Gastroesophageal sphincter (tissue), 3 donors: Measurements from ENCODE around the gene NCLN.

Source experiments
- CTCF ChIP-seq, 4 experiments: fragments of 200-600 bp in 2 of 4; fragments of 450-650 bp in 2 of 4; sonication (generic) in 1 of 4; IDR thresholded peaks; one replicate each; pipeline ENCODE4 v1.5.1; 2017 to 2019; ENCODE audit warnings: antibody characterized with exemption in 4 of 4, mild to moderate bottlenecking in 2 of 4, moderate library complexity in 2 of 4
- POLR2A ChIP-seq, 2 donors: fragments of 450-650 bp; IDR thresholded peaks; one replicate each; pipeline ENCODE4 v1.6.1; 2017; ENCODE audit warnings: antibody characterized with exemption in 2 of 2, mild to moderate bottlenecking in 2 of 2, moderate library complexity in 1 of 2
- POLR2AphosphoS5 ChIP-seq: sonication (generic); formaldehyde crosslinking; IDR thresholded peaks from one replicate; pipeline ENCODE4 v1.6.1; 2017; ENCODE audit warnings: antibody characterized with exemption

GRCh38 chr19:3194106-3195087 is 8.7 kb downstream of the NCLN start:
- TF ChIP-seq CTCF (IDR thresholded peaks at IDR 0.05) (no peak), POLR2A (IDR thresholded peaks at IDR 0.05) (no peak), POLR2AphosphoS5 (no peak)
